ENCODE measurements around the gene RPL32.

GRCh38 chr3:12852201-12852600 lies 10.8 kb upstream of the RPL32 start:
- TF ChIP-seq CTCF (IDR thresholded peaks at IDR 0.05) (no peak), POLR2A (IDR thresholded peaks at IDR 0.05) (no peak)

All from sigmoid colon (tissue), 3 donors.